Activated CD4-positive, alpha-beta T cell treated with anti-CD3 and anti-CD28 coated beads, Interleukin-2, Interleukin-6, amounts not matched to agents 100 ng/mL and 50 ng/mL, durations not matched to agents 16 hours and 8 hours (primary cell): ENCODE results near the gene ADNP.

Source experiments
- DNase-seq: peaks from one replicate; pipeline ENCODE4 v3.0.0-alpha.2; 2020

Gene ADNP

DNA sequence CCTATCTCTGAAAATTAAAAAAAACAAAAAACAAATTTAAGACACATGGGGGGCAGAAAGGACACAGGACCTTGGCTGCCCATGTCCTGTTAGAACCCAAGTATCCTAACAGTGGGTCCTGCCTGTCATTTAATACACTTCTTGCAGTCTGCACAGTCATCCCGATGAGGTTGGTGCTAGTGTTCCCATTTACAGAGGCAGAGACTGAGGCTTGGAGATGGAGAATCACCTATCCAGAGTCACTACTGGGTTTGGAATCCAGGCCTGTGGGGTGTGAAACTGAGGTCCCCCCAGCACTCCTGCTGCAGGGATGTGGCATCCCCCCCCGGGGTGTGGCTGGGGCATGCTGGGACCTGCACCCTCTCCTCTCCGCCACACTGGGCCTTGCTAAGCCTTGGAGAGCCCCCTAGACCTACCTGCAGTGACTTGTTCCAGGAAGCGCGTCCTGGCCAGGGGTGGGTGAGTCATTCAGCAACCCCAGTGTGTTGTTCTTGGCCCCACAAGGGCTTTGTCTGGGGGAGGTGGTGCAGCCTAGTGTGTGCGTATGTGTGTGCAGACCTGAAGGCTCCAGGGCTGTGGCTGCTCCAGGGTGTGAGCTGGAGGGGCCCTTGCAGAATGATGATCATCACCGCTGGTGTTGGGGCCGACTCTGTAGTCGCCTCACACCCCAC, 86.7 kb downstream of the ADNP start:
- DNase-seq = peak; percentile 91

DNA sequence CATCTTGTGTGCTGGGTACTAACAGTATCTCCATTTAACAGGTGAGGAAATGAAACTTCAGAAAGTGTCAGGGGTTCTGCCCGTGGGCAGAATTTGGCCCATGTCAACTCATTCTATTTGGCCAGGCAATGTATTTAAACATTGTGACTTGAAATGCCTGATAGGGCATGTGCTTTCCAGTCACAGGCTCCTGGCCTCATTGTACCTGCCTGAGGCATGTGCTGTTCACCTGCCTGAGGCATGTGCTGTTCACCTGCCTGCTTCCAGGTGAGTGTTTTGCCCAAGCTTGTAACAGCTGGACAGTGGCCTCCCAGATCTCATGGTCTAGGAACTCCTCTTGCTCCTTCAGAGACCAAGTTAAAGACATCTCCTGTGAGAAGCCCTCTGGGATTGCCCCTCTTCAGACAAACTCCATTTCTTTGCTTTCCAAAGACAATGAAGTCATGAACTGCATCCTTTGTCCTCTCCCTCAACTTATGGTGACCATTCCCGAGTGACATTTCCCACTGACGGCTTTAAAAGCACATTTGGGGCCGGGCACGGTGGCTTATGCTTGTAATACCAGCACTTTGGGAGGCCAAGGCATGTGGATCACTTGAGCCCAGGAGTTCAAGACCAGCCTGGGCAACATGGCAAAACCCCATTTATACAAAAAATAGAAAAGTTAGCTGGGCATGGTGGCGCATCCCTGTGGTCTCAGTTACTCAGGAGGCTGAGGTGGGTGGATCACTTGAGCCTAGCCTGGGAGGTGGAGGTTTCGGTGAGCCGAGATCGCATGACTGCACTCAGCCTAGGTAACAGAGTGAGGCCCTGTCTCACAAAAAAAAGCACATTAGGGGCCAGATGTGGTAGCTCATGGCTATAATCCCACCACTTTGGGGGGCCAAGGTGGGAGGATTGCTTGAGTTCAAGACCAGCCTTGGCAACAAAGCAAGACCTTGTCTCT, 87.6 kb downstream of the ADNP start:
- DNase-seq = no peak

DNA sequence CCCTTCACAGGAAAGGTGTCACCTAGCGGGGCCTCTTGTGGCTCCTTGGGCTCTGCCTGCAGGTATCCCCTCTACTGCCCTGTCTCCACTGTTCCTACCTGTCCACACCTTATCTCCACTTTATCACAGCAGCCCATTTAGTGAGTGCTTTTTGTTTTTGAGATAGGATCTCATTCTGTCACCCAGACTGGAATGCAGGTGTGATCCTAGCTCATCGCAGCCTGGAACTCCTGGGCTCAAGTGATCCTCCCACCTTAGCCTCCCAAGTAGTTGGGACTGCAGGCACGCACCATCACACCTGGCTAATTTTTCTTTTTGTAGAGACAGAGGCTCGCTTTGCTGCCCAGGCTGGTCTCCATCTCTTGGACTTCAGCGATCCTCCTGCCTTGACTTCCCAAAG, 88.4 kb downstream of the ADNP start:
- no peak for DNase-seq
